ENCODE data around the gene RUNDC1. TPM values are rescaled to one million over a fixed set of nuclear protein-coding genes. Genes with fewer than 3 reads are reported as not detected.
A peak's percentile ranks its signal among the peaks of the same experiment; 100 is the strongest.

RUNDC1 gene
- total RNA-seq, 1 donor from 2014 or later, result 10.2 TPM

- Histone ChIP-seq H3K9me3 (no peaks in the 10 kb centered on the region), H3K4me3 (peak overlapping the region in 1 of 2 donors; percentile 17), H3K36me3 (peaks cover 27 to 28% of the 10 kb centered on the region in 2 donors), H3K4me1 (peaks cover 0 to 17% of the 10 kb centered on the region in 2 donors), H3K27me3 (no peaks in the 10 kb centered on the region), H3K27ac (peak overlapping the region; percentile 73 to 90)
- TF ChIP-seq, protein P1, sequence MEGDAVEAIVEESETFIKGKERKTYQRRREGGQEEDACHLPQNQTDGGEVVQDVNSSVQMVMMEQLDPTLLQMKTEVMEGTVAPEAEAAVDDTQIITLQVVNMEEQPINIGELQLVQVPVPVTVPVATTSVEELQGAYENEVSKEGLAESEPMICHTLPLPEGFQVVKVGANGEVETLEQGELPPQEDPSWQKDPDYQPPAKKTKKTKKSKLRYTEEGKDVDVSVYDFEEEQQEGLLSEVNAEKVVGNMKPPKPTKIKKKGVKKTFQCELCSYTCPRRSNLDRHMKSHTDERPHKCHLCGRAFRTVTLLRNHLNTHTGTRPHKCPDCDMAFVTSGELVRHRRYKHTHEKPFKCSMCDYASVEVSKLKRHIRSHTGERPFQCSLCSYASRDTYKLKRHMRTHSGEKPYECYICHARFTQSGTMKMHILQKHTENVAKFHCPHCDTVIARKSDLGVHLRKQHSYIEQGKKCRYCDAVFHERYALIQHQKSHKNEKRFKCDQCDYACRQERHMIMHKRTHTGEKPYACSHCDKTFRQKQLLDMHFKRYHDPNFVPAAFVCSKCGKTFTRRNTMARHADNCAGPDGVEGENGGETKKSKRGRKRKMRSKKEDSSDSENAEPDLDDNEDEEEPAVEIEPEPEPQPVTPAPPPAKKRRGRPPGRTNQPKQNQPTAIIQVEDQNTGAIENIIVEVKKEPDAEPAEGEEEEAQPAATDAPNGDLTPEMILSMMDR (IDR thresholded peaks at IDR 0.05), result no peak
- intact Hi-C loops (cut with DNase I), result no loop called here
- no peak for DNase-seq (ENCODE audit: low spot score in 2 of 2)
Observed at GRCh38 chr17:43019418-43019817, 39.1 kb downstream of the RUNDC1 start.

DNA sequence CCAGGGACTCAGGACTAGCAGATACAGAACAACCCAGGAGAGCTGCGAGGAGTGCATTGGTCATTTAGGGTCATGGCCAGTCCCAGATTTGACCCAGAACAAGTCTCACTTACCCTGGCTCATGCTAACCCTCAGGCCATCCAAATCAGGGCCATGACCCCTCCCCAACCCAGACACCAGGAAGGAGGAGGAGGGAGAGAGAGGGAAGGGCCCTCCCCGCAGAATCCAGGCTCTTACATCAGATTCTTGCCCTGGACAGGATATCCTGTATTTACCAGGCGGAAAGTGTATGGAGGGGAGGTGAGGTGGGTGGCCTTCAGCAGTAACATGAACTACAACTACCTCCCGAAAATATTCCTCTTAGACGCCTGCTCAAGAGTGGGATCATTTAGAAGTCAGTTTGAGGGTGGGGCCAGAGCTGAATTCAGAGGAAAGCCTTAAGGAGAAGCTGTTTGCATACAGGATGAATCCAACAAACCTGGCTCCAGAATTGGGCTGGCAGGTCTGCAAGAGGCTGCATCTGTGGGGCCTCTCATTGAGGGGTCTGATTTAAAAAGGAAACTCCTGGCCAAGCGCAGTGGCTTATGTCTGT is 39.8 kb downstream of the RUNDC1 start:
- no peaks in the 10 kb centered on the region for H3K9me3 ChIP-seq
- peaks cover 0 to 17% of the 10 kb centered on the region in 2 donors for H3K4me1 ChIP-seq
- H3K4me3 ChIP-seq, result peak overlapping the region in 1 of 2 donors; percentile 82
- DNase-seq (ENCODE audit: low spot score in 2 of 2), result no peak
- peaks cover 21 to 27% of the 10 kb centered on the region in 2 donors for H3K36me3 ChIP-seq
- no peaks in the 10 kb centered on the region for H3K27me3 ChIP-seq
- TF ChIP-seq, protein P1 (IDR thresholded peaks at IDR 0.05), result no peak
- H3K27ac ChIP-seq, result peak overlapping the region; percentile 73 to 90
- intact Hi-C loops (cut with DNase I), result loop anchor here (10.0 kb wide), 1 partner anchor 465 kb away; the partner anchor contains the start of gene DHX8

DNA sequence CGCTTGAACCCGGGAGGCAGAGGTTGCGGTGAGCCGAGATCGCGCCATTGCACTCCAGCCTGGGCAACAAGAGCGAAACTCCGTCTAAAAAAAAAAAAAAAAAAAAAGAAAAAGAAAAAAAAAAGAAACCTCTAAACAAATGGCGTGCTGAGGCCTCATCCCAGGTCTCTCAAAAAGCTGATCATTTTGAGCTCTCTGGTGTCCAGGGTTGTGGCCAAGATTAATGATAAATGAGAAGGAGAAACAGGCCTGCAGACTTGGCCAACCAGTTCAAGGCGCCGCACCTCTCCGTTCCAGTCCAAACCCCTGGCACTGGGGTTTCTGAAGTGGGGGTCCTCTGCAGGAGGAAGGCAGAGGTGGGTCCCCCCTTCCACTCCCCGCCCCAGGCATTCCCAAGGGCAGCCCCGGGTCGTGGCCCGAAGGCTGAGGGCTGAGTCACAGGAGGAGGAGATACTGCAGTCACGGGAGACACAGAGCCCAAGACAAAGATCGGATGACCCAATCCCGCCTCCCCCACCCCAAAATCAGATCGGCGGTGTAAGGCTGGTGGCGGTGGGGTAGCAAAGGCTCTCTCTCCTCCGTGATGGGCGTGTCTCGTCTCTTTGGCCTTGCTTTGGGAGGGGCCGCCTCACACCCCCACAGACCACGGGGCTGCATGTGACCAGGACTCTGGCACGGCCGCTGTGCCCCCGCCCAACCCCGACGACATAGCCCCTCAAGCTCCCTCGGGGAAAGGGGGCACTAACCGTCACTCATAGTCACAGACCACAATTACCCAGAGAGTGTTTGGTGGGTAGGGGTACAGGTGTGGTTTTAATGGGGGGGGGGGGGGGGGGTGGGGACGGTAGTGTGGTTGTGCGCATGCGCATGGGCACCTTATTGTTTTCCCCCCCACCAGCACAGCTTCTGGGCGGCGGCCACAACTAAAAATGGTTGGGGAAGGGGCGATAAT is 40.7 kb downstream of the RUNDC1 start:
- H3K27ac ChIP-seq, result peak overlapping the region; percentile 73 to 90
- H3K36me3 ChIP-seq, result peaks cover 13 to 23% of the 10 kb centered on the region in 2 donors
- H3K9me3 ChIP-seq, result no peaks in the 10 kb centered on the region
- TF ChIP-seq, protein P1 (IDR thresholded peaks at IDR 0.05), result no peak
- peak overlapping the region; percentile 78 to 82 for H3K4me3 ChIP-seq
- intact Hi-C loops (cut with DNase I), result loop anchor here (1.0 to 10.0 kb wide), 2 partner anchors 150 to 464 kb away; partner anchors contain the start of genes DHX8 and NBR1
- peaks cover 0 to 21% of the 10 kb centered on the region in 2 donors for H3K4me1 ChIP-seq
- peak; percentile 39 to 85 for DNase-seq (ENCODE audit: low spot score in 2 of 2)
- H3K27me3 ChIP-seq, result no peaks in the 10 kb centered on the region

DNA sequence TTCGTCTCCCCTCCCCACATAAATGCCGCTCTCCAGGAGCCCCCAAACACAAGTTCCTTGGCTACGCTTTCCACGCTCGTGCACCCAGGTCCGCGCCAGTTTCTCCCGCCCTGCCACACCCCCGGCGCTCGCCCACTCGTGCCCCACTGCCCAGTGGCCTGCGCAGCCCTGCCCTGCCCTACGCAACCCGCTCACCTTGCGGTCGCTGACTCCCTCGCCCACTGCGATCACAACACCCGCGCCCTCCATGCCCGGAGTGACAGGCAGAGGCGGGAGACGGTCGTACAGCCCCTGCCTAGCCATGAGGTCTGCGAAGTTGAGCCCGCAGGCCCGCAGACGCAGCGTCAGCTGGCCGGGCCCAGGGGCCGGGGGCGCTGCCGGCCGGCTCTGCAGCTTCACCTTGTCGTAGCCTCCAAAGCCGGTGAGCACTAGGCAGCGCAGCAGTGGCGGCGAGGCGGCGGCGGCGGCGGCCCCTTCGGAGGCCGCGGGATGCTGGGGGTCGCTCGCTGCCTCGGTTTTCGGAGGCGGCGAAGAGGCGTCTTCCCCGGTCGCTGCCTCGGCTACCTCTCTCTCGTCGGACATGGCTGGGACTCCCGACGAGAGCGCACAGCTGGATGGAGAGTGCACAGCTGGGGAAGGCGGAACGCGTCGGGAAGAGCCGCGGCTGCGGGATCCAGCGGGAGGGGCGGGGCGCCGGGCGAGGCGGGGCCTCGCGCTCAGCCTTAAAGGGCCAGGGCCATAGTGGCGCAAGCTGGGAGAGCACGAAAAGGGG is 41.6 kb downstream of the RUNDC1 start, which contains the start of gene VAT1:
TSS of gene VAT1 (minus strand) at position 645 of the 772 bp plus-strand sequence. CDS start at position 582, 63 bp downstream.
- H3K9me3 ChIP-seq, result no peaks in the 10 kb centered on the region
- H3K4me1 ChIP-seq, result peaks cover 0 to 21% of the 10 kb centered on the region in 2 donors
- TF ChIP-seq, protein P1 (IDR thresholded peaks at IDR 0.05), result no peak
- H3K27ac ChIP-seq, result peak within 1 kb of the TSS; percentile 73 to 90
- no peaks in the 10 kb centered on the region for H3K27me3 ChIP-seq
- peak within 1 kb of the TSS; percentile 78 to 82 for H3K4me3 ChIP-seq
- H3K36me3 ChIP-seq, result peaks cover 5 to 14% of the 10 kb centered on the region in 2 donors
- peak in 1 of 2 donors; percentile 83 for DNase-seq (ENCODE audit: low spot score in 2 of 2)
- intact Hi-C loops (cut with DNase I), result loop anchor here (1.0 to 10.0 kb wide), 2 partner anchors 149 to 463 kb away; partner anchors contain the start of genes DHX8 and NBR1
